Activated CD8-positive, alpha-beta T cell treated with anti-CD3 and anti-CD28 coated beads for 36 hours (primary cell): ENCODE data around the gene RAB34. TPM values are rescaled to one million over a fixed set of nuclear protein-coding genes. Genes with fewer than 3 reads are reported as not detected.

Experiments used
- ATAC-seq: fragments of 200-7000 bp; cut with Tn5 transposase; one replicate; pipeline ENCODE4 v1.10.0; 2021; ENCODE audit warnings: mild to moderate bottlenecking, moderate library complexity
- CTCF ChIA-PET: fragments of 350-600 bp; sonication (Branson Sonifier 250); formaldehyde crosslinking; loops from one replicate; lab custom pipeline; 2021; ENCODE audit warnings: antibody characterized with exemption; lab: Charles Lee
- POLR2A ChIA-PET: fragments of 350-600 bp; sonication (Branson Sonifier 250); formaldehyde crosslinking; loops from one replicate; lab custom pipeline; 2021; ENCODE audit warnings: antibody characterized with exemption; lab: Charles Lee
- DNase-seq: peaks from one replicate; pipeline ENCODE4 v3.0.0-alpha.2; 2020
- H3K27ac Mint-ChIP-seq: one replicate; pipeline ENCODE4 v1.8.0; 2021; ENCODE audit warnings: mild to moderate bottlenecking, mixed read lengths
- H3K27me3 Mint-ChIP-seq: one replicate; pipeline ENCODE4 v1.8.0; 2021; ENCODE audit warnings: mixed read lengths
- H3K36me3 Mint-ChIP-seq: one replicate; pipeline ENCODE4 v1.8.0; 2021; ENCODE audit warnings: low read depth, mixed read lengths
- H3K4me1 Mint-ChIP-seq: one replicate; pipeline ENCODE4 v1.8.0; 2021; ENCODE audit warnings: low read depth, mixed read lengths
- H3K4me3 Mint-ChIP-seq: one replicate; pipeline ENCODE4 v1.8.0; 2021; ENCODE audit warnings: mild to moderate bottlenecking, moderate library complexity, mixed read lengths
- H3K9me3 Mint-ChIP-seq: one replicate; pipeline ENCODE4 v1.8.0; 2021; ENCODE audit warnings: mixed read lengths
- intact Hi-C: fragments of 100-400 bp; cut with micrococcal nuclease; formaldehyde crosslinking; loops from one replicate; pipeline ENCODE4 v1.10.0; 2022
- total RNA-seq, 2 experiments: library from RNA; stranded (reverse); gene quantifications; one replicate each; pipeline ENCODE4 v1.2.3, GENCODE V29; 2021
- TF ChIP-seq, protein P1 (sequence below): fragments of 200-600 bp; IDR thresholded peaks from one replicate; pipeline ENCODE4 v1.8.0; 2022; ENCODE audit warnings: antibody characterized with exemption, mild to moderate bottlenecking

Gene RAB34
- total RNA-seq, 2 experiments from 2014 or later = 9.8 to 14.4 TPM

DNA sequence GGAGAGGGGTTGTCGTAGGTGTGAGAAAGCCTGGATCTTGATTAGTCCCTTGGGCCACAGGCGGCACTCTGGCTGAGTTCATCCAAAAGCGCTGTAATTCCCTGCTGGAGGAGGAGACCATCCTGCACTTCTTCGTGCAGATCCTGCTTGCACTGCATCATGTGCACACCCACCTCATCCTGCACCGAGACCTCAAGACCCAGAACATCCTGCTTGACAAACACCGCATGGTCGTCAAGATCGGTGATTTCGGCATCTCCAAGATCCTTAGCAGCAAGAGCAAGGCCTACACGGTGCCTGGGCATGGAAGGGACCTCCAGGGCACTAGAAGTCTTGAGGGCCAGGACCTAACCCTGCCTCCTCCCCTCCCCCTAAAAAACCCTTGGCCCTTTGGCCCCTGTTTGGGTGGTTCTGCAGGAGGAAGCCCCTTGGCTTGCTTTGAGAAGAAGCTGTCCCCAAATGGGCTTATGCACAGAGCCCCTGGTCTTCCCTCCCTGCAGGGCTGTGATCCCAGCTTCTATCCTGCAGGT, 17.1 kb upstream of the RAB34 start:
- POLR2A ChIA-PET = interaction anchor here (1.3 to 20.7 kb wide), 4 partner anchors 8 to 17 kb away, joined by 4 to 480 read pairs (median 6); partner anchors contain the start of genes NEK8, RPL23A and TLCD1
- Mint-ChIP-seq H3K27me3 (no peaks in the 10 kb centered on the region), H3K36me3 (peaks cover 10% of the 10 kb centered on the region), H3K9me3 (peaks cover 3% of the 10 kb centered on the region), H3K27ac (no peak overlapping the region), H3K4me1 (peaks cover 37% of the 10 kb centered on the region), H3K4me3 (no peak overlapping the region)
- intact Hi-C loops = no loop called here
- CTCF ChIA-PET = interaction anchor here (1.0 to 1.2 kb wide), 2 partner anchors 8 to 15 kb away, joined by 6 read pairs; partner anchors contain the start of gene TLCD1
- TF ChIP-seq, protein P1, sequence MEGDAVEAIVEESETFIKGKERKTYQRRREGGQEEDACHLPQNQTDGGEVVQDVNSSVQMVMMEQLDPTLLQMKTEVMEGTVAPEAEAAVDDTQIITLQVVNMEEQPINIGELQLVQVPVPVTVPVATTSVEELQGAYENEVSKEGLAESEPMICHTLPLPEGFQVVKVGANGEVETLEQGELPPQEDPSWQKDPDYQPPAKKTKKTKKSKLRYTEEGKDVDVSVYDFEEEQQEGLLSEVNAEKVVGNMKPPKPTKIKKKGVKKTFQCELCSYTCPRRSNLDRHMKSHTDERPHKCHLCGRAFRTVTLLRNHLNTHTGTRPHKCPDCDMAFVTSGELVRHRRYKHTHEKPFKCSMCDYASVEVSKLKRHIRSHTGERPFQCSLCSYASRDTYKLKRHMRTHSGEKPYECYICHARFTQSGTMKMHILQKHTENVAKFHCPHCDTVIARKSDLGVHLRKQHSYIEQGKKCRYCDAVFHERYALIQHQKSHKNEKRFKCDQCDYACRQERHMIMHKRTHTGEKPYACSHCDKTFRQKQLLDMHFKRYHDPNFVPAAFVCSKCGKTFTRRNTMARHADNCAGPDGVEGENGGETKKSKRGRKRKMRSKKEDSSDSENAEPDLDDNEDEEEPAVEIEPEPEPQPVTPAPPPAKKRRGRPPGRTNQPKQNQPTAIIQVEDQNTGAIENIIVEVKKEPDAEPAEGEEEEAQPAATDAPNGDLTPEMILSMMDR = no peak
- no peak for DNase-seq
- ATAC-seq = no peak

DNA sequence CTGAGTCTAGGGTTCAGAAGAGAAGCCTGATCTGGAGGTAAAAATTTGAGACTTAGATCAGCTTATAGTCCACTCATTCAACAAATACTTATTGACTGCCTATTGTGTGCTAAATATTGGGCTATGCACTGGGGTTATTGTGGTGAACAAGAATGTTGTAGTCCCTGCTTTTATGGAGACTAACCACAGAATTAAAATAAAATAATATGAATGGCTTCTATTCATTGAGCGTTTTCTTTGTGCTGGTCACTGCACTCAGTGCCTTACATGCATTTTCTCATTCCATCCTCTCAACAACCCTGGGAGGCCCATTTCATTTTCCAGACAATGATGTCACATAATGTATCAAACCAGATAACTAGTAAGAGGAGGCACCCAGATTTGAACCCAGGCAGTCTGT, 15.7 kb upstream of the RAB34 start:
- H3K36me3 Mint-ChIP-seq = peaks cover 4% of the 10 kb centered on the region
- H3K4me1 Mint-ChIP-seq = peaks cover 32% of the 10 kb centered on the region
- TF ChIP-seq, protein P1 = no peak
- no peaks in the 10 kb centered on the region for H3K27me3 Mint-ChIP-seq
- no peak overlapping the region for H3K27ac Mint-ChIP-seq
- CTCF ChIA-PET = interaction anchor here (1.3 to 13.9 kb wide), 2 partner anchors 13 to 183 kb away, joined by 4 to 609 read pairs; partner anchors contain the start of gene TRAF4
- peaks cover 1% of the 10 kb centered on the region for H3K9me3 Mint-ChIP-seq
- ATAC-seq = no peak
- no peak overlapping the region for H3K4me3 Mint-ChIP-seq
- POLR2A ChIA-PET = interaction anchor here (20.7 kb wide), 1 partner anchor 9 kb away, joined by 480 read pairs; the partner anchor contains the start of genes NEK8, RPL23A and TLCD1
- intact Hi-C loops = no loop called here
- DNase-seq = no peak

DNA sequence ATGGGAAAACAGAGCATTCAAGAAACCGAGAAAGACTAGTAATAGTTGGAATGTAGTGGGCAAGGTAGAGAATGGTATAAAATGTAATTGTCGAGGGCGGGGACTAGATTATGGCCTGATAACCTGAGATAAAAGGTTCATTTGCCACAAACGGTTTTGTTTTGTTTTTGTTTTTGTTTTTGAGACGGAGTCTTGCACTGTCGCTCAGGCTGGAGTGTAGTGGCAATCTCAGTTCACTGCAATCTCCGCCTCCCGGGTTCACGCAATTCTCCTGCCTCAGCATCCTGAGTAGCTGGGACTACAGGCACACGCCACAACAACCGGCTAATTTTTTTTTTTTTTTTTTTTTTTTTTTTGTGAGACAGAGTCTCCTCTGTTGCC, 12.3 kb upstream of the RAB34 start:
- Mint-ChIP-seq H3K4me3 (peak overlapping the region; percentile 7), H3K27ac (peak overlapping the region; percentile 6), H3K36me3 (peaks cover 10% of the 10 kb centered on the region), H3K9me3 (no peaks in the 10 kb centered on the region), H3K4me1 (peaks cover 22% of the 10 kb centered on the region), H3K27me3 (no peaks in the 10 kb centered on the region)
- ATAC-seq (no peak), DNase-seq (no peak)
- TF ChIP-seq, protein P1 = no peak
- intact Hi-C loops = loop anchor here (5.0 kb wide), 3 partner anchors 32 to 172 kb away; partner anchors contain the start of gene DHRS13
- POLR2A ChIA-PET = interaction anchor here (0.8 to 11.5 kb wide), 3 partner anchors 14 to 220 kb away, joined by 3 to 480 read pairs (median 4); partner anchors contain the start of gene TRAF4
- CTCF ChIA-PET = interaction anchor here (0.6 to 13.9 kb wide), 3 partner anchors 17 to 220 kb away, joined by 3 to 609 read pairs (median 66); partner anchors contain the start of genes PHF12 and TRAF4

DNA sequence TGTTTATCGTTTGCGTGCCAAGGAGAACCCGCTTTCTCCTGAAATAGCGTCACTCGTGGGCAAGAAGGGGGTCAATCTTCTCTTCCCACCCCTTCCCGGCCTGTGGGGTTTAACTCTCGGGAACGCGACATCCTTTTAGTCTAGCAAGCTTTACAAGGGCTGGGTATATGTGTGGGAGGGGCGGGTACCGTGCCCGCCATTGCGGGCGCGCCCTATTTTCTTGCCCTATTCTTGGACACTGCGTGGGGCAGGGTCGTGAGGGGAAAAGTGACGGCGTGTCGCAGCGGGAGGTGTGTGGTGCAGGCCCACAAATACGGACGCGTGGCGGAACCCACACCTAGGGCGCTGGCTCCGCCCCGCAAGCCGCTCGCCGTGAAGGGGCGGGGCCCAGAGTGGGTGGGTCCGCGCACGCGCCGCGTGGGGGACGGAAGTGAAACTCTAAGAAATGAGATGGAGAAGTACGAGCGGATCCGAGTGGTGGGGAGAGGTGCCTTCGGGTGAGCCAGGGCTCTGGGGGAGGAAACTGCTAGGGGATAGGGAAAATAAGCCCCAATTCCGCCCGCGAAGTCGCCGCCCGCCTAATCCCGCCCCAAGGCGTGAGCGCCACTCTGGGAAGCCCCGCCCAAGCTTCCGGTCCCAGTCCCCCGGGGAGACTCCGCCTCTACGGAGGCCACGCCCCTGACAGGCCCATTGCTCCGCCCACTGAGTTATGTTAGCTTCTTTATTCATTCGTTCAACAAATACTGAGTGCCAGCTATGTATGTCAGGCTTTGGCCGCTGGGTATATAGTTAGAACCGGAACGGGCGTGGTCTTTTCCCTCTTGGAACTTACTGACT, 10.9 kb upstream of the RAB34 start, which contains the start of gene NEK8:
TSS of gene NEK8 (plus strand) at position 425 of the 837 bp plus-strand sequence. CDS start at position 451, 26 bp downstream.
- CTCF ChIA-PET = interaction anchor here (0.9 to 13.9 kb wide), 16 partner anchors 9 to 388 kb away, joined by 3 to 609 read pairs (median 16); partner anchors contain the start of genes BLTP2, DHRS13, PHF12 and PROCA1
- H3K4me1 Mint-ChIP-seq = peaks cover 29% of the 10 kb centered on the region
- ATAC-seq = peak; percentile 61

More for the DNA sequence above, 10.9 kb upstream of the RAB34 start, which contains the start of gene NEK8:
- Mint-ChIP-seq H3K4me3 (peak within 1 kb of the TSS; percentile 100), H3K27me3 (no peaks in the 10 kb centered on the region), H3K9me3 (no peaks in the 10 kb centered on the region), H3K27ac (peak within 1 kb of the TSS; percentile 99), H3K36me3 (peaks cover 24% of the 10 kb centered on the region)
- DNase-seq = peak; percentile 100
- intact Hi-C loops = loop anchor here (5.0 kb wide), 3 partner anchors 34 to 174 kb away; partner anchors contain the start of gene DHRS13
- POLR2A ChIA-PET = interaction anchor here (0.7 to 11.5 kb wide), 10 partner anchors 9 to 224 kb away, joined by 3 to 480 read pairs (median 8); partner anchors contain the start of genes DHRS13, FLOT2, PHF12 and PROCA1
- TF ChIP-seq, protein P1 = no peak
